SK-N-SH treated with all-trans-retinoic acid at 6 μM for 48 hours (cell line): Measurements from ENCODE around the gene VAV3.

ENCODE experiments used
- ATAC-seq: fragments of 200-7000 bp; cut with Tn5 transposase; 3 replicates; pipeline ENCODE4 v1.9.1; 2020; ENCODE audit warnings: mild to moderate bottlenecking, moderate library complexity
- ARNTL ChIP-seq: fragments of 450-650 bp; formaldehyde crosslinking; IDR thresholded peaks from 2 replicates; pipeline ENCODE4 v1.5.0; 2020; ENCODE audit warnings: low read depth, mild to moderate bottlenecking, moderate library complexity, borderline replicate concordance
- BACH2 ChIP-seq: fragments of 250-450 bp; sonication (Bioruptor Pico); IDR thresholded peaks from 2 replicates; pipeline ENCODE4 v1.9.0; 2021; ENCODE audit warnings: mild to moderate bottlenecking, borderline replicate concordance
- CREB5 ChIP-seq: fragments of 250-450 bp; sonication (Bioruptor Pico); IDR thresholded peaks from 2 replicates; pipeline ENCODE4 v1.5.1; 2020; ENCODE audit warnings: low read depth, mild to moderate bottlenecking, moderate library complexity
- CSDC2 ChIP-seq: fragments of 250-450 bp; sonication (Bioruptor Pico); IDR thresholded peaks from 2 replicates; pipeline ENCODE4 v1.5.0; 2020; ENCODE audit warnings: mild to moderate bottlenecking, moderate library complexity
- CSRNP3 ChIP-seq: fragments of 250-450 bp; sonication (Bioruptor Pico); IDR thresholded peaks from 2 replicates; pipeline ENCODE4 v1.5.1; 2021; ENCODE audit warnings: mild to moderate bottlenecking, moderate library complexity
- ESRRG ChIP-seq: fragments of 250-450 bp; sonication (Bioruptor Pico); IDR thresholded peaks from 2 replicates; pipeline ENCODE4 v1.6.1; 2021; ENCODE audit warnings: mild to moderate bottlenecking
- GLIS3 ChIP-seq: fragments of 250-450 bp; sonication (Bioruptor Pico); IDR thresholded peaks from 2 replicates; pipeline ENCODE4 v1.5.0; 2020; ENCODE audit warnings: mild to moderate bottlenecking, moderate library complexity
- ISL1 ChIP-seq: fragments of 250-450 bp; sonication (Bioruptor Pico); IDR thresholded peaks from 2 replicates; pipeline ENCODE4 v2.1.2; 2022; ENCODE audit warnings: mild to moderate bottlenecking, moderate library complexity
- OSR1 ChIP-seq: fragments of 250-450 bp; sonication (Bioruptor Pico); IDR thresholded peaks from 2 replicates; pipeline ENCODE4 v1.8.0; 2022; ENCODE audit warnings: moderate library complexity, mild to moderate bottlenecking, inconsistent platforms
- PATZ1 ChIP-seq: fragments of 250-450 bp; sonication (Bioruptor Pico); IDR thresholded peaks from 2 replicates; pipeline ENCODE4 v1.8.0; 2020; ENCODE audit warnings: mild to moderate bottlenecking, moderate library complexity, borderline replicate concordance
- PPARA ChIP-seq: fragments of 250-450 bp; sonication (Bioruptor Pico); IDR thresholded peaks from 2 replicates; pipeline ENCODE4 v1.5.0; 2020; ENCODE audit warnings: mild to moderate bottlenecking, borderline replicate concordance
- RARB ChIP-seq: fragments of 250-450 bp; sonication (Bioruptor Pico); IDR thresholded peaks from 2 replicates; pipeline ENCODE4 v1.8.0; 2021; ENCODE audit warnings: mild to moderate bottlenecking, moderate library complexity
- SNAI2 ChIP-seq: fragments of 250-450 bp; sonication (Bioruptor Pico); IDR thresholded peaks from 2 replicates; pipeline ENCODE4 v1.5.0; 2020; ENCODE audit warnings: mild to moderate bottlenecking, moderate library complexity
- TCF4 ChIP-seq: fragments of 250-450 bp; sonication (Bioruptor Pico); IDR thresholded peaks from 2 replicates; pipeline ENCODE4 v1.8.0; 2021; ENCODE audit warnings: mild to moderate bottlenecking, moderate library complexity, borderline replicate concordance
- TOX ChIP-seq: fragments of 250-450 bp; sonication (Bioruptor Pico); IDR thresholded peaks from 2 replicates; pipeline ENCODE4 v1.8.0; 2021; ENCODE audit warnings: mild to moderate bottlenecking, moderate library complexity, borderline replicate concordance
- TSHZ2 ChIP-seq: fragments of 250-450 bp; sonication (Bioruptor Pico); IDR thresholded peaks from 2 replicates; pipeline ENCODE4 v1.5.0; 2020; ENCODE audit warnings: mild to moderate bottlenecking, moderate library complexity
- ZC3H10 ChIP-seq: fragments of 250-450 bp; sonication (Bioruptor Pico); IDR thresholded peaks from 2 replicates; pipeline ENCODE4 v1.5.1; 2021; ENCODE audit warnings: mild to moderate bottlenecking, moderate library complexity
- ZFP3 ChIP-seq: fragments of 250-450 bp; sonication (Bioruptor Pico); IDR thresholded peaks from 2 replicates; pipeline ENCODE4 v1.5.0; 2020; ENCODE audit warnings: mild to moderate bottlenecking, moderate library complexity
- ZFP30 ChIP-seq: fragments of 450-650 bp; formaldehyde crosslinking; IDR thresholded peaks from 2 replicates; pipeline ENCODE4 v1.5.0; 2022; ENCODE audit warnings: mild to moderate bottlenecking, moderate library complexity
- ZNF565 ChIP-seq: fragments of 450-650 bp; formaldehyde crosslinking; conservative IDR thresholded peaks from 2 replicates; pipeline ENCODE4 v1.5.0; 2020; ENCODE audit warnings: low read depth, mild to moderate bottlenecking, moderate library complexity
- ZNF70 ChIP-seq: fragments of 450-650 bp; formaldehyde crosslinking; IDR thresholded peaks from 2 replicates; pipeline ENCODE4 v1.5.0; 2020; ENCODE audit warnings: mild to moderate bottlenecking, moderate library complexity
- ZNF8 ChIP-seq: fragments of 450-650 bp; formaldehyde crosslinking; IDR thresholded peaks from 2 replicates; pipeline ENCODE4 v1.5.0; 2020; ENCODE audit warnings: mild to moderate bottlenecking, moderate library complexity

The VAV3 gene

GRCh38 chr1:107824946-107825345 is 140.0 kb downstream of the VAV3 start (continued):
- TF ChIP-seq ISL1 (CRISPR knock-in tag) (no peak), PPARA (CRISPR knock-in tag) (no peak), SNAI2 (CRISPR knock-in tag) (no peak), OSR1 (CRISPR knock-in tag) (no peak), ZC3H10 (CRISPR knock-in tag) (no peak), ZFP3 (CRISPR knock-in tag) (no peak), CSRNP3 (CRISPR knock-in tag) (no peak), ESRRG (CRISPR knock-in tag) (no peak)

GRCh38 chr1:107821340-107821739 is 143.6 kb downstream of the VAV3 start:
- TF ChIP-seq CSDC2 (CRISPR knock-in tag) (no peak), TCF4 (CRISPR knock-in tag) (no peak), GLIS3 (no peak), ZNF70 (CRISPR knock-in tag) (no peak), CSRNP3 (CRISPR knock-in tag) (no peak), ARNTL (CRISPR knock-in tag) (no peak), ISL1 (CRISPR knock-in tag) (no peak), CREB5 (no peak)
- no peak for ATAC-seq

GRCh38 chr1:107820801-107821200 is 144.2 kb downstream of the VAV3 start:
- no peak for ATAC-seq
- TF ChIP-seq ISL1 (CRISPR knock-in tag) = 0 out of 2 replicates have a peak, but pooled peaks have one; percentile 21
- no peak for TF ChIP-seq CSDC2 (CRISPR knock-in tag)
- no peak for TF ChIP-seq ZC3H10 (CRISPR knock-in tag)
- TF ChIP-seq CSRNP3 (CRISPR knock-in tag) = no peak
- no peak for TF ChIP-seq SNAI2 (CRISPR knock-in tag)
- no peak for TF ChIP-seq ESRRG (CRISPR knock-in tag)

GRCh38 chr1:107817935-107818334 is 147.0 kb downstream of the VAV3 start:
- no peak for TF ChIP-seq TSHZ2
- TF ChIP-seq ZFP30 = no peak
- TF ChIP-seq ESRRG (CRISPR knock-in tag) = no peak
- TF ChIP-seq ARNTL (CRISPR knock-in tag) = no peak
- no peak for TF ChIP-seq CSRNP3 (CRISPR knock-in tag)
- TF ChIP-seq CSDC2 (CRISPR knock-in tag) = no peak
- no peak for TF ChIP-seq ZNF8 (CRISPR knock-in tag)
- no peak for TF ChIP-seq TOX (CRISPR knock-in tag)
- TF ChIP-seq SNAI2 (CRISPR knock-in tag) = no peak
- TF ChIP-seq BACH2 = no peak
- no peak for TF ChIP-seq TCF4 (CRISPR knock-in tag)
- no peak for TF ChIP-seq RARB
- TF ChIP-seq ZFP3 (CRISPR knock-in tag) = no peak
- no peak for TF ChIP-seq PATZ1 (CRISPR knock-in tag)
- no peak for TF ChIP-seq ZC3H10 (CRISPR knock-in tag)
- TF ChIP-seq ZNF70 (CRISPR knock-in tag) = no peak
- no peak for TF ChIP-seq ZNF565 (CRISPR knock-in tag)
- TF ChIP-seq GLIS3 = no peak
- no peak for TF ChIP-seq ISL1 (CRISPR knock-in tag)
- TF ChIP-seq PPARA (CRISPR knock-in tag) = no peak
- TF ChIP-seq, all 23 proteins: peak for 0
- no peak for ATAC-seq
